Tibial nerve (tissue), 4 donors: ENCODE results near the gene PDE4DIP. TPM values are rescaled to one million over a fixed set of nuclear protein-coding genes. Genes with fewer than 3 reads are reported as not detected.
"Not testable (repeated sequence)": the region's sequence is repeated elsewhere in the genome, so short reads cannot be mapped to it uniquely, and the experiment has no call there.

Experiments
- DNase-seq, 2 donors: peaks; one replicate each; pipeline ENCODE4 v3.0.0-alpha.2; 2019; ENCODE audit warnings: low spot score in 2 of 2
- H3K27ac ChIP-seq, 4 donors: fragments of 200-600 bp; sonication (generic) in 3 of 4; one replicate each; pipeline ENCODE4 v1.5.1; 2017 to 2019; ENCODE audit warnings: mild to moderate bottlenecking in 1 of 4
- H3K27me3 ChIP-seq, 2 donors: fragments of 200-600 bp; sonication (generic) in 1 of 2; one replicate each; pipeline versions ENCODE4 v1.5.1 to v1.6.0; 2017 to 2019
- H3K36me3 ChIP-seq, 3 donors: fragments of 200-600 bp; sonication (generic); one replicate each; pipeline ENCODE4 v1.5.1; 2018 to 2019
- H3K4me1 ChIP-seq, 4 donors: fragments of 200-600 bp; sonication (generic) in 3 of 4; one replicate each; pipeline ENCODE4 v1.5.1; 2017 to 2019
- H3K4me3 ChIP-seq, 4 donors: fragments of 200-600 bp; sonication (generic) in 3 of 4; one replicate each; pipeline ENCODE4 v1.5.1; 2017 to 2019; ENCODE audit warnings: mild to moderate bottlenecking in 1 of 4, moderate library complexity in 1 of 4
- H3K9me3 ChIP-seq, 4 donors: fragments of 200-600 bp; sonication (generic) in 3 of 4; one replicate each; pipeline ENCODE4 v1.5.1; 2017 to 2019
- WGBS, 2 donors: methylation state at CpG; one replicate each; pipeline ENCODE4 v1.1.5; 2018; 5-methylcytosine and 5-hydroxymethylcytosine counted together
- total RNA-seq, 4 donors: library from RNA; depleted of rRNA; stranded (reverse); fragments of >200 nt; gene quantifications; one replicate each; pipeline ENCODE4 v1.1.0, GENCODE V29; 2016

The PDE4DIP gene
- total RNA-seq, 4 donors from 2014 or later, result 104 to 188 (median 175) TPM

DNA sequence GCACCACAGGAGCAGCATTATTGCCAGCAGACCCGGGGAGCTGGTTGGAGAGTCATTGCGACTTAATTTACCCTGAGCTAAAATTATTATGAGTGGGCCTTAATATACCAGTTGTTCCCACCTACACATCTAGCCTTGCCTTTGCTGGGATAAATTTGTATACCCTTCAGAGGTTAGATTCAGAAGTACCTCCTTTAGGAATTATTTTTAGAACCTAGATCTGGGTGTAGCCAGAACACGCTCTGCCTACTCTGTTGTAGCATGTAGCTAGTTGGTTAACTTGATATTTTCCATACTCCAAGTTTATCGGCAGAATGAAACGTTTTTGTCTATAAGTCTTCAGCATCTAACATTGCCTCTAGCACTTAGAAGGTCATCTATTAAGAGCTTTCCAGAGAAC, 9.1 kb downstream of the PDE4DIP start:
- no CpG with 5 or more reads among the region's 5 CpGs for WGBS, 2 donors
- not testable (repeated sequence) for H3K4me3 ChIP-seq

GRCh38 chr1:148854063-148854462, 9.8 kb downstream of the PDE4DIP start:
- not testable (repeated sequence) for H3K4me1 ChIP-seq, H3K27me3 ChIP-seq, H3K9me3 ChIP-seq, H3K4me3 ChIP-seq, H3K36me3 ChIP-seq, H3K27ac ChIP-seq, DNase-seq
- WGBS, 2 donors, result no CpG with 5 or more reads among the region's 6 CpGs

More for the DNA sequence above, 9.1 kb downstream of the PDE4DIP start:
- not testable (repeated sequence) for H3K27ac ChIP-seq, H3K4me1 ChIP-seq, H3K9me3 ChIP-seq, H3K36me3 ChIP-seq, H3K27me3 ChIP-seq, DNase-seq

- DNase-seq, H3K36me3 ChIP-seq, H3K9me3 ChIP-seq, H3K4me3 ChIP-seq, H3K27ac ChIP-seq, H3K4me1 ChIP-seq, H3K27me3 ChIP-seq: not testable (repeated sequence)
- WGBS, 2 donors, result no CpG with 5 or more reads among the region's 5 CpGs
Observed at GRCh38 chr1:148855367-148855766, 11.1 kb downstream of the PDE4DIP start.

GRCh38 chr1:148860049-148860448, 15.8 kb downstream of the PDE4DIP start:
- not testable (repeated sequence) for DNase-seq, H3K36me3 ChIP-seq, H3K27me3 ChIP-seq, H3K4me3 ChIP-seq, H3K27ac ChIP-seq, H3K4me1 ChIP-seq, H3K9me3 ChIP-seq
- WGBS, 2 donors, result no CpG with 5 or more reads among the region's 2 CpGs

DNA sequence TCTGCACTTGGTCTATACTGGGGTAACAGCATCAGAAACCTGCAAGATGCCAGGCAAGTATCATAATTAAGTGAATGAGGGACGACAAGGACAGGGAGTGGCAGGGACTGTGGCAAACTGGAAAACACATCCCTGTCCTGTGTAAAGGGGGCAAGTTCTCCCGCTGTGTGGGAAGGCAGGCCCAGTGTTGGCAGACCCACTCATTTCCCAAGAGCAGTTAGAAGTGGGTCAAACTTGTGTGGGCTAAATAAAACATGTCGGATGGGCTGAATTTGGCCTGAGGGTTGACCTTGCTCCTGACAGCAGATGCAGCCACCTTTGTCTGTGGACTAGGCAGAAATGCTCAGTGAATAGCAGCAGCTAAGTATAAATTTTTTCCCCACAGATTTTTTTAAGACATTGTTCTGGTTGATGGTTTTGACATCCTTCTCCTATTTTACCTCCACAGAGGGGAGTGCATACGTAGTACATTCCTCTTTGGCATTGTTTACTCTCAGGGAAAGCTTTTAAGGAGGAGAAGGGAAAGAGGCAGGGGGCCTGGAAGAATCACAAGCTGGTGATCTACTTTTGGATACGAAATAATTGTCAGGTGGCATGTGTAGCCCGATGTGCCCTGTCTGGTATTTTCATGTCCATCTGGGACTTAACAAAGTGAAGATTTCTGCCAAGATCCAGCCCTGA, 16.5 kb downstream of the PDE4DIP start:
- not testable (repeated sequence) for DNase-seq, H3K27ac ChIP-seq, H3K4me1 ChIP-seq, H3K36me3 ChIP-seq, H3K4me3 ChIP-seq, H3K9me3 ChIP-seq, H3K27me3 ChIP-seq
- WGBS, 2 donors, result no CpG with 5 or more reads among the region's 6 CpGs

- not testable (repeated sequence) for H3K9me3 ChIP-seq, H3K4me3 ChIP-seq, H3K27ac ChIP-seq, H3K36me3 ChIP-seq, H3K27me3 ChIP-seq, H3K4me1 ChIP-seq, DNase-seq
- WGBS, 2 donors, result no CpG with 5 or more reads among the region's 3 CpGs
Observed at GRCh38 chr1:148862590-148862989, 18.4 kb downstream of the PDE4DIP start.

- not testable (repeated sequence) for H3K9me3 ChIP-seq, H3K36me3 ChIP-seq, H3K27me3 ChIP-seq, DNase-seq, H3K4me1 ChIP-seq, H3K27ac ChIP-seq, H3K4me3 ChIP-seq
- WGBS, 2 donors, result no CpG with 5 or more reads among the region's 6 CpGs
Observed at GRCh38 chr1:148868924-148869633, 24.9 kb downstream of the PDE4DIP start.

DNA sequence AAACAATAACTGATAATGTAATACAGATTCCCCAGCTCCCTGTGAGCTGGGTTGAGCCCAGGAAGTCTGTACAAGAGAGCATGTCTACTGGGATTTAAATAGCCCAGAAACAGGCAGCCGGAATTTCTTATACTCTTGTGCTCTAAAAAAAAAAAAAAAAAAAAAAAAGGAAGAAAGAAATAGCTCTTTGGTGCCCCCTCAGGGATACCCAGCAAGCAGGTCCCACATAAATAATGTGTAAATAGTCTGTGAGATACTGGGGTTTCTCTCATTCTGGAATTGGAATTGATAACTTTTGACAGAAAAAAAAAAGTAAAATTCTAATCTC, 25.4 kb downstream of the PDE4DIP start:
- H3K4me3 ChIP-seq, H3K9me3 ChIP-seq, H3K27me3 ChIP-seq, H3K27ac ChIP-seq, H3K4me1 ChIP-seq, DNase-seq, H3K36me3 ChIP-seq: not testable (repeated sequence)
- 20% methylated on average over 1 of the region's 1 CpG; no CpG with 5 or more reads in 1 of the 2 donors for WGBS, 2 donors

- H3K27ac ChIP-seq, result not testable (repeated sequence)
Observed at GRCh38 chr1:148874408-148875388, 30.5 kb downstream of the PDE4DIP start.

GRCh38 chr1:148879812-148880416, 35.7 kb downstream of the PDE4DIP start:
- DNase-seq, H3K4me1 ChIP-seq, H3K36me3 ChIP-seq, H3K4me3 ChIP-seq, H3K27me3 ChIP-seq, H3K27ac ChIP-seq, H3K9me3 ChIP-seq: not testable (repeated sequence)
- WGBS, 2 donors, result no CpG with 5 or more reads among the region's 2 CpGs

More at GRCh38 chr1:148874408-148875388, 30.5 kb downstream of the PDE4DIP start:
- DNase-seq, H3K4me3 ChIP-seq, H3K4me1 ChIP-seq, H3K36me3 ChIP-seq, H3K27me3 ChIP-seq, H3K9me3 ChIP-seq: not testable (repeated sequence)
- WGBS, 2 donors, result 23 to 43% methylated on average over 1 of the region's 5 CpGs

DNA sequence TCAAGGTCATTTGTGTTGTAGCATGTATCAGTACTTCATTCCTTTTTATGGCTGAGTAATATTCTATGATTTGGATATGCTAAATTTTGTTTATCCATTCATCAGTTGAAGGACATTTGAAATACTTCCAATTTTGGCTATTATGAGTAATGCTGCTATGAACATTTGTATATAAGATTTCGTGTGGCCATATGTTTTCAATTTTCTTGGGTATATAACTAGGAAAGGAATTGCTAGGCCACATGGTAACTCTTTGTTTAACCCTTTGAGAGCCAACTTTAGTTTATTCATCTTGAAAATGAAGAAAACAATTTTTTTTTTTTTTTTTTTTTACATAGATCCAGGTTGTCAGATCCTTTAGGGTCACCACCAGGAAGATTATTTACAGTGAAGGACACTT, 37.0 kb downstream of the PDE4DIP start:
- not testable (repeated sequence) for H3K36me3 ChIP-seq, H3K27ac ChIP-seq, H3K9me3 ChIP-seq, DNase-seq, H3K4me1 ChIP-seq, H3K27me3 ChIP-seq, H3K4me3 ChIP-seq
- no CpG with 5 or more reads among the region's 1 CpG for WGBS, 2 donors

- not testable (repeated sequence) for H3K4me1 ChIP-seq, H3K9me3 ChIP-seq, H3K36me3 ChIP-seq, H3K27ac ChIP-seq, H3K27me3 ChIP-seq, DNase-seq, H3K4me3 ChIP-seq
- WGBS, 2 donors, result 58 to 62% methylated on average over 3 of the region's 4 CpGs
Observed at GRCh38 chr1:148885219-148885618, 41.0 kb downstream of the PDE4DIP start.

DNA sequence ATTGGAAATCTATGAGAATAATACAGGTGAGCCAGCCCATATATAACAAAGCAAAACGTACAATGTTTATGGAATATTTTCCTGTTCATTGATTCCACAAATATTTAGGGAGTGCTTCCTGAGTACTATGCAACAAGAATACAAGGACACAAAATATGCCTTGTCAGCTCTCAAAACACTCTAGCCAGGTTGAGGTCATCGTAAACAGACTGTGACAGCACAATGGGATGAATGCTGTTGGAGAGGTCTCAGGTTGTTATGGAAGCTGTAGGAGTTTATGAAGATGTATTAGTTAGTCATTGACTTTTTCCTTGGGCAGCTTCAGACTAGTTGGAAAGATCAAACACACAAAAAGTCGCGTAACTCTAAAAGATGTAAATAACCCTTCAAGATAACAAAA, 42.1 kb downstream of the PDE4DIP start:
- not testable (repeated sequence) for H3K27me3 ChIP-seq, DNase-seq, H3K4me3 ChIP-seq, H3K36me3 ChIP-seq, H3K4me1 ChIP-seq, H3K9me3 ChIP-seq, H3K27ac ChIP-seq
- WGBS, 2 donors, result no CpG with 5 or more reads among the region's 4 CpGs
